SK-N-SH treated with all-trans-retinoic acid at 6 μM for 48 hours (cell line): Measurements from ENCODE around the gene FIBCD1.
A peak's percentile ranks its signal among the peaks of the same experiment; 100 is the strongest.

ENCODE experiments used
- ATAC-seq: fragments of 200-7000 bp; cut with Tn5 transposase; 3 replicates; pipeline ENCODE4 v1.9.1; 2020; ENCODE audit warnings: mild to moderate bottlenecking, moderate library complexity
- ARNTL ChIP-seq: fragments of 450-650 bp; formaldehyde crosslinking; IDR thresholded peaks from 2 replicates; pipeline ENCODE4 v1.5.0; 2020; ENCODE audit warnings: low read depth, mild to moderate bottlenecking, moderate library complexity, borderline replicate concordance
- BACH2 ChIP-seq: fragments of 250-450 bp; sonication (Bioruptor Pico); IDR thresholded peaks from 2 replicates; pipeline ENCODE4 v1.9.0; 2021; ENCODE audit warnings: mild to moderate bottlenecking, borderline replicate concordance
- CREB5 ChIP-seq: fragments of 250-450 bp; sonication (Bioruptor Pico); IDR thresholded peaks from 2 replicates; pipeline ENCODE4 v1.5.1; 2020; ENCODE audit warnings: low read depth, mild to moderate bottlenecking, moderate library complexity
- CSDC2 ChIP-seq: fragments of 250-450 bp; sonication (Bioruptor Pico); IDR thresholded peaks from 2 replicates; pipeline ENCODE4 v1.5.0; 2020; ENCODE audit warnings: mild to moderate bottlenecking, moderate library complexity
- ESRRG ChIP-seq: fragments of 250-450 bp; sonication (Bioruptor Pico); IDR thresholded peaks from 2 replicates; pipeline ENCODE4 v1.6.1; 2021; ENCODE audit warnings: mild to moderate bottlenecking
- ISL1 ChIP-seq: fragments of 250-450 bp; sonication (Bioruptor Pico); IDR thresholded peaks from 2 replicates; pipeline ENCODE4 v2.1.2; 2022; ENCODE audit warnings: mild to moderate bottlenecking, moderate library complexity
- OSR1 ChIP-seq: fragments of 250-450 bp; sonication (Bioruptor Pico); IDR thresholded peaks from 2 replicates; pipeline ENCODE4 v1.8.0; 2022; ENCODE audit warnings: moderate library complexity, mild to moderate bottlenecking, inconsistent platforms
- POU6F1 ChIP-seq: fragments of 250-450 bp; sonication (Bioruptor Pico); IDR thresholded peaks from 2 replicates; pipeline ENCODE4 v1.8.0; 2021; ENCODE audit warnings: low read depth, mild to moderate bottlenecking, moderate library complexity, borderline replicate concordance
- PPARA ChIP-seq: fragments of 250-450 bp; sonication (Bioruptor Pico); IDR thresholded peaks from 2 replicates; pipeline ENCODE4 v1.5.0; 2020; ENCODE audit warnings: mild to moderate bottlenecking, borderline replicate concordance
- RARB ChIP-seq: fragments of 250-450 bp; sonication (Bioruptor Pico); IDR thresholded peaks from 2 replicates; pipeline ENCODE4 v1.8.0; 2021; ENCODE audit warnings: mild to moderate bottlenecking, moderate library complexity
- SNAI2 ChIP-seq: fragments of 250-450 bp; sonication (Bioruptor Pico); IDR thresholded peaks from 2 replicates; pipeline ENCODE4 v1.5.0; 2020; ENCODE audit warnings: mild to moderate bottlenecking, moderate library complexity
- TCF4 ChIP-seq: fragments of 250-450 bp; sonication (Bioruptor Pico); IDR thresholded peaks from 2 replicates; pipeline ENCODE4 v1.8.0; 2021; ENCODE audit warnings: mild to moderate bottlenecking, moderate library complexity, borderline replicate concordance
- TSHZ2 ChIP-seq: fragments of 250-450 bp; sonication (Bioruptor Pico); IDR thresholded peaks from 2 replicates; pipeline ENCODE4 v1.5.0; 2020; ENCODE audit warnings: mild to moderate bottlenecking, moderate library complexity
- ZC3H10 ChIP-seq: fragments of 250-450 bp; sonication (Bioruptor Pico); IDR thresholded peaks from 2 replicates; pipeline ENCODE4 v1.5.1; 2021; ENCODE audit warnings: mild to moderate bottlenecking, moderate library complexity
- ZFP3 ChIP-seq: fragments of 250-450 bp; sonication (Bioruptor Pico); IDR thresholded peaks from 2 replicates; pipeline ENCODE4 v1.5.0; 2020; ENCODE audit warnings: mild to moderate bottlenecking, moderate library complexity
- ZFP30 ChIP-seq: fragments of 450-650 bp; formaldehyde crosslinking; IDR thresholded peaks from 2 replicates; pipeline ENCODE4 v1.5.0; 2022; ENCODE audit warnings: mild to moderate bottlenecking, moderate library complexity
- ZNF565 ChIP-seq: fragments of 450-650 bp; formaldehyde crosslinking; conservative IDR thresholded peaks from 2 replicates; pipeline ENCODE4 v1.5.0; 2020; ENCODE audit warnings: low read depth, mild to moderate bottlenecking, moderate library complexity
- ZNF70 ChIP-seq: fragments of 450-650 bp; formaldehyde crosslinking; IDR thresholded peaks from 2 replicates; pipeline ENCODE4 v1.5.0; 2020; ENCODE audit warnings: mild to moderate bottlenecking, moderate library complexity
- ZNF8 ChIP-seq: fragments of 450-650 bp; formaldehyde crosslinking; IDR thresholded peaks from 2 replicates; pipeline ENCODE4 v1.5.0; 2020; ENCODE audit warnings: mild to moderate bottlenecking, moderate library complexity
- TF ChIP-seq, protein P1 (sequence below): fragments of 250-450 bp; sonication (Bioruptor Pico); IDR thresholded peaks from 2 replicates; pipeline ENCODE4 v1.5.1; 2021; ENCODE audit warnings: mild to moderate bottlenecking, moderate library complexity

Gene FIBCD1

DNA sequence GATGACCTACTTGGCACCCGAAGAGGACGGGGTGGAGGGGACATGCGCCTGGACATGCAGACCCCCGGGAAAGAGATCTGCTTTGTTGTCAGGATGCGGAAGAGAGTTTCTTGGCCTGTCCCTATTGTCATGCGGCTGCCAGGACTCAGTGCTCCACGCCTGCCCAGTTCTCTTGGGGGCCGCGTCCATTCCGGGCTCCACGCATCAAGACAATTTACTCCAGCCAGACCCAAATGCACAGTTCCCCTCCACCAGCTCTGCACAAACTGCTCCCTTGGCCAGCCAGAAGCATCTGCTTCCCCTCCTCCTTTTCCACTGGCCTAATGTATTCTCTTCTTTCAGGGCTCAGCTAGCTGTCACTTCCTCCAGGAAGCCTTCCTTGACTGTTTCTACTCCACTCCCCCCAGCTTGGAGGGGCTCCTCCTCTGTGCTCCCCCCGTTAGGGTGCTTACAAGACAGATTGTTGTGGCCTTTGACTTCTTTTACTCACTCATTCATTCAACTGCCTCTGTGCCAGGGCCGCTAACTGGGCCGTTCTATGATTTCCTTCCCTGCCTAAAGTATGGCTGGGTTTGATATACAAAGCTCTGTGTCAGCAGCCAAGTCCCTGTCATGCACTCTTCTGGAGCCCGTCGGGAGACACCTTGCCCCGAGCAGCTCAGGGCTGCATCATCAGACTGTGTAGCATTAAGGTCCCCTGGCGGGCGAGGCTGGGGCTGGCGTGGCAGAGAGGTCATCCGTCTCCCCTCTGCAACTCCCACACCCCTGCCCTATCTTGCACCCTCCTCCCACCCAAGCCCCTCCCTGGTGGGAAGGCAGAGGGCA lies 6.6 kb downstream of the FIBCD1 start:
- TF ChIP-seq TCF4, result no peak
- TF ChIP-seq ISL1 (CRISPR knock-in tag), result no peak
- TF ChIP-seq, protein P1, sequence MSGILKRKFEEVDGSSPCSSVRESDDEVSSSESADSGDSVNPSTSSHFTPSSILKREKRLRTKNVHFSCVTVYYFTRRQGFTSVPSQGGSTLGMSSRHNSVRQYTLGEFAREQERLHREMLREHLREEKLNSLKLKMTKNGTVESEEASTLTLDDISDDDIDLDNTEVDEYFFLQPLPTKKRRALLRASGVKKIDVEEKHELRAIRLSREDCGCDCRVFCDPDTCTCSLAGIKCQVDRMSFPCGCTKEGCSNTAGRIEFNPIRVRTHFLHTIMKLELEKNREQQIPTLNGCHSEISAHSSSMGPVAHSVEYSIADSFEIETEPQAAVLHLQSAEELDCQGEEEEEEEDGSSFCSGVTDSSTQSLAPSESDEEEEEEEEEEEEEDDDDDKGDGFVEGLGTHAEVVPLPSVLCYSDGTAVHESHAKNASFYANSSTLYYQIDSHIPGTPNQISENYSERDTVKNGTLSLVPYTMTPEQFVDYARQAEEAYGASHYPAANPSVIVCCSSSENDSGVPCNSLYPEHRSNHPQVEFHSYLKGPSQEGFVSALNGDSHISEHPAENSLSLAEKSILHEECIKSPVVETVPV (CRISPR knock-in tag), result no peak
- TF ChIP-seq ZNF565 (CRISPR knock-in tag), result no peak
- no peak for TF ChIP-seq CREB5 (CRISPR knock-in tag)
- no peak for TF ChIP-seq OSR1 (CRISPR knock-in tag)
- no peak for TF ChIP-seq ZNF70
- TF ChIP-seq POU6F1, result no peak
- TF ChIP-seq ZFP3 (CRISPR knock-in tag), result no peak
- no peak for TF ChIP-seq ZNF8 (CRISPR knock-in tag)
- TF ChIP-seq ZFP30, result no peak
- TF ChIP-seq PPARA (CRISPR knock-in tag), result no peak
- TF ChIP-seq RARB (CRISPR knock-in tag), result no peak
- no peak for TF ChIP-seq CSDC2 (CRISPR knock-in tag)
- no peak for TF ChIP-seq ESRRG (CRISPR knock-in tag)
- TF ChIP-seq ZC3H10, result no peak
- no peak for TF ChIP-seq BACH2 (CRISPR knock-in tag)
- no peak for TF ChIP-seq TSHZ2 (CRISPR knock-in tag)
- peak; percentile 43 for ATAC-seq

- ATAC-seq, result no peak
- TF ChIP-seq OSR1 (CRISPR knock-in tag) (no peak), CREB5 (CRISPR knock-in tag) (no peak), ZNF565 (CRISPR knock-in tag) (no peak), ESRRG (CRISPR knock-in tag) (no peak), RARB (CRISPR knock-in tag) (no peak), TCF4 (no peak), ZC3H10 (no peak), ZFP3 (CRISPR knock-in tag) (no peak), BACH2 (CRISPR knock-in tag) (no peak), POU6F1 (no peak), SNAI2 (CRISPR knock-in tag) (no peak), ARNTL (CRISPR knock-in tag) (no peak), PPARA (CRISPR knock-in tag) (no peak)
- TF ChIP-seq, protein P1 (CRISPR knock-in tag), result no peak
- TF ChIP-seq, all 23 proteins: peak for 0
These were observed 7.4 kb downstream of the FIBCD1 start for GRCh38 chr9:130931508-130932254.
